Bladder microvascular endothelial cell (primary cell): ENCODE results near the gene ZNF507. TPM values are rescaled to one million over a fixed set of nuclear protein-coding genes. Genes with fewer than 3 reads are reported as not detected.

Experiments used
- total RNA-seq: library from RNA; depleted of rRNA; stranded (reverse); fragments of >200 nt; gene quantifications from 2 replicates; pipeline ENCODE4 v1.2.3, GENCODE V29; 2014

Gene ZNF507
- 6.0 and 19.4 TPM in 2 replicates for total RNA-seq

DNA sequence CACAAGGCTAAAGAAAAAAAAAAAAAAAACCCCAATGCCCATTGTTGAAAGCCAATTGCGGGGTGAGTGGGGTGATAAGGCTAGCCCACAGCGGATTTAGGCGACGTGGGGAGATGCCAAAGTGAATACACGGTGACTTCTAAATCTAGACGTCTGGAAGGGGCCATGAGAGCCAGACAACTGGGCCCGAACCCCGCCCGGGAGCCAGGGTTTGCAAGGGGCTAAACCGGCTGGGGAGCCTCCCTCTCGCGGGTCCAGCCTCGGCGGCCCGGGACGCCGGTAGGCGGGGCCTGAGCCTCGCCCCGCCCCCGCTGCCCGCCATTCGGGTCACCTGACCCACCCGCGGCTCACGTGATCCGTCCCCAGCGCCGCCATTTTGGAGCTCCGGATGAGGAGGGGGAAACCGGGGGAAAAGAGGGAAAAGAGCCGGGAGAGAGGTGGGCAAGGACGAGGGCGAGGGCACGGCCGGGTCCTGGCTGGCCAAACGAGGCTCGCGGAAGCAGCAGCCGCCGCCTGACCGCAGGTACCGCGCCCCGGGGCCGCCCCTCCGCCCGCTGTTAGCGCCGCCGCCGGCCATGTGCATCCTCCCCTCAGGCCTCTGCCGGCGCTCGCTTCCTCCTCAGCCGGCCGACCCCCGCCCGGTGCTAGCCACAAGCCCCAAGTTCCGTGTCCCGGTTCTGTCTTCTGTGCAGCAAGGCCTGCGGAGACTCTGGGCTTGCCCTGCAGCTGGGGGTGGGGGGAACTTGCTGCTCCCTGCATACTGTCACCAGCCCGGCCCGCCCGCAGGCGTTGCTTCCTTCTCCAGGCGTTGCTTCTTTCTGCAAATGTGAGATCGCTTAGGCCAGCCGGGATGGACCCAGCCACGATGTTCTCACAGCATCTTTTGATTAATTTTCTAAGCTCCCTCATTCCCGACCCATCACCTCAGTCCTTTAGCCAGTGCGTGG, at the start of gene ZNF507:
TSS of gene ZNF507 (plus strand) at position 350 of the 947 bp plus-strand sequence. CDS start 7,221 bp downstream, outside the sequence.

DNA sequence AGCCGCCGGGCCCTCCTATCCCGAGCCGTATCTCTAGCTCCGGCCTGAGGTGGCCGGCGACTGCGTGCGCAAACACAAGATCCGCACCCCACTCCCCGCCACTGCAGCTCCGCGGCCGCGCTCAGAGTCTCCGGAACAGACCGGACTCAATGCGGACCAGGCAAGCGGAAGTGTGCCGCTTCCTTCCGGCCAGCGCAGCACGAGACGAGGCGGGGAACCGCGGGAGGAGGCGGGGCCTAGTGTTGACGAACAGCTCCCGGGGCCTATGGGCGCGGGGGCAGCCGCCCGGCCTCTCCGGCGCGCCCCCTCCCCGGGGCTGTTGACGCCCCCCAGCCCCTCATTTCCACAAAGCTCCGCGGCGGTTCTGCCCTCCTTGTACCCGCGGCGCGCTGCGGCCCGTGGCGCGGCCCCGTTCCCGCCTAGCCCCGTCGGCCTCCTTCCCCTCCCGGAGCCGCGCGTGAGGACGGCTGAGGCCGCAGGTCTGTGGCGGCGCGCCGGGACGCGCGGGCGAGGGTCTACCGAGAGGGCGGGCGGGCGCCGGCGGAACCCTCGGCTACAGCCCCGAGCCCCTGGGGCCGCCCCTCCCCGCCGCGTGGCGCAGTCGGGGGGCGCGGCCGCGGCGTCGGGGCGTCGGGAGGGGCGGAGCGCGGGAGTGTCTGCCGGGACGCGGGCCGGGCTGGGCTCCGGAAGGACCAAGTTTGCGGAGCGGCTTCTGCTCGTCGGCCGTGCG, 60.2 kb downstream of the ZNF507 start, which contains the start of gene DPY19L3:
TSS of gene DPY19L3 (plus strand) at position 340 of the 730 bp plus-strand sequence. CDS start 2,484 bp downstream, outside the sequence.

Other genes with a start within 250 kb of the ZNF507 start
- 15.1 and 26.8 TPM in 2 replicates for gene DPY19L3, start 60.2 kb downstream of the ZNF507 start, total RNA-seq
- gene PDCD5, start 235.6 kb downstream of the ZNF507 start, total RNA-seq, result 69.9 and 82.1 TPM in 2 replicates